ENCODE measurements around the gene DVL2. TPM values are rescaled to one million over a fixed set of nuclear protein-coding genes. Genes with fewer than 3 reads are reported as not detected.

Gene DVL2
- total RNA-seq, 1 experiment from 2014 or later, result 82.9 TPM

- Histone ChIP-seq H3K14ac (ENCODE audit: insufficient read depth, low read length) (no peak overlapping the region), H3K56ac (ENCODE audit: insufficient read length, low read depth, low read length) (no peak overlapping the region), H4K91ac (ENCODE audit: insufficient read length, low read depth, low read length) (no peak overlapping the region), H3K27me3 (ENCODE audit: insufficient read depth, low read length) (no peaks in the 10 kb centered on the region), H3K4me1 (ENCODE audit: insufficient read depth, low read length) (no peaks in the 10 kb centered on the region), H3K27ac (ENCODE audit: insufficient read length, low read depth, low read length) (no peak overlapping the region), H4K5ac (ENCODE audit: insufficient read length, low read depth, low read length) (no peak overlapping the region), H2AFZ (ENCODE audit: low read length) (no peak overlapping the region), H3K4ac (ENCODE audit: low read depth, low read length) (no peak overlapping the region), H2AK5ac (ENCODE audit: insufficient read length, low read length) (no peak overlapping the region), H3K4me2 (ENCODE audit: insufficient read depth, insufficient read length, low read length) (no peak overlapping the region), H4K20me1 (ENCODE audit: control insufficient read depth, insufficient read depth, insufficient read length) (no peaks in the 10 kb centered on the region), H2BK120ac (ENCODE audit: low read depth, low read length, poor library complexity, severe bottlenecking) (no peak overlapping the region), H3K79me1 (ENCODE audit: insufficient read depth, low read depth, low read length, poor library complexity, severe bottlenecking) (no peaks in the 10 kb centered on the region), H3K18ac (ENCODE audit: insufficient read length, low read depth, low read length) (no peak overlapping the region), H3K9ac (ENCODE audit: extremely low read depth, insufficient read length, low read length) (no peak overlapping the region), H3K23me2 (ENCODE audit: insufficient read length, low read depth, low read length, poor library complexity, severe bottlenecking) (no peaks in the 10 kb centered on the region), H3K9me3 (ENCODE audit: control insufficient read depth, low read depth, low read length) (no peaks in the 10 kb centered on the region), H2BK12ac (ENCODE audit: insufficient read length, low read depth, low read length) (no peak overlapping the region), H2BK15ac (ENCODE audit: low read depth, low read length) (no peak overlapping the region), H3K23ac (ENCODE audit: insufficient read length, low read depth, low read length) (no peak overlapping the region), H3T11ph (ENCODE audit: low read length) (no peak overlapping the region), H4K8ac (replicated peaks; ENCODE audit: insufficient read length, low read depth, low read length) (no peak overlapping the region), H3K79me2 (ENCODE audit: insufficient read depth, low read length) (no peaks in the 10 kb centered on the region), H2BK5ac (ENCODE audit: insufficient read length, low read length) (no peak overlapping the region), H2BK20ac (ENCODE audit: low read depth, low read length, poor library complexity, severe bottlenecking) (no peak overlapping the region)
- no CpG with 5 or more reads among the region's 14 CpGs for WGBS (ENCODE audit: extremely low coverage, insufficient read length, low lambda C conversion rate)
- Mint-ChIP-seq H3K27ac (no peak overlapping the region), H3K4me3 (no peak overlapping the region), H3K36me3 (ENCODE audit: insufficient read depth in 1 of 3, low read depth in 3 of 3) (peaks cover 31 to 53% (median 44%) of the 10 kb centered on the region in 3 experiments), H3K9me3 (no peaks in the 10 kb centered on the region), H3K4me1 (peaks cover 4 to 6% of the 10 kb centered on the region in 2 experiments; a peak in 1 of 4 replicates), H3K27me3 (ENCODE audit: low read depth) (no peaks in the 10 kb centered on the region)
- DNase-seq, result peak; percentile 24
- no peak for TF ChIP-seq CTCF (conservative IDR thresholded peaks at IDR 0.05)
These were observed 43.9 kb downstream of the DVL2 start for GRCh38 chr17:7190276-7190917.

Measured in H9 (cell line).